Measurements from ENCODE around the gene OFD1.

GRCh38 chrX:13697455-13697854, 37.1 kb upstream of the OFD1 start:
- no peak for TF ChIP-seq CTCF (IDR thresholded peaks at IDR 0.05)
- no peak for TF ChIP-seq POLR2A (IDR thresholded peaks at IDR 0.05)

Data from right lobe of liver (tissue), 4 donors.